ENCODE measurements around the gene TMEM272. TPM values are rescaled to one million over a fixed set of nuclear protein-coding genes. Genes with fewer than 3 reads are reported as not detected.

Gene TMEM272
- polyA plus RNA-seq, 1 donor = 0.29 TPM

DNA sequence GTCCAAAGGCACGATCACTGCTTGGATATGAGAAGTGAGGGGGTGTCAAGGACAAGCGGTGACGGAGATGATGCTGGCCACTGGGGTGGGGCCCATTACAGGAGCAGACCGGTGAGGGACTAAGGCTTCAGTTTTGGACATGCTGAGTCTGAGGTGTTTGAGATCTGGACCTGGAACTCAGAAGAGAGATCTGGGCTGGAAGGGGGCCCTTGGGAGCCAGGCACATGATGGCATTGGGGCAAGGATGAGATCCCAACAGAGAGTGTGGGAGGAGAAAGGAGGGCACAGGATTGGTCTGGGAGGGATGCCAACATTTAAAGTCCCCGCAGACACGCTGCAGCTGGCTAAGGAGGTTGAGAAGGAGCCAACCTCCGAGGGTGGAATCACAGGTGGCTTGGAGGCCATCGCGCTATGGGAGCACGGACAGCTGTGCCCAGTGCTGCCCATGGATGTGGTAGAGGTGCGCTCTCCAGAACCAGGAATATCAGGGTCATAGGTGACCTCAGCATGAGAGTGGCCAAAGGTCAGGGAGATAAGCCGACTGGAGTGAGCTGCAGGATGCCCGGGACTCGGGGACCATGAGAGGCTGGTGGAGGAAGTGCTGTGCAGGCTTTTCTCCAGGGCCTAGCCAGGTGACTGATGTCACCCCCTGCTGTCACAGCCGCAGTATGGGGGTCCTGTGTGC is 62.8 kb downstream of the TMEM272 start:
- DNase-seq (ENCODE audit: low read depth) = no peak

DNA sequence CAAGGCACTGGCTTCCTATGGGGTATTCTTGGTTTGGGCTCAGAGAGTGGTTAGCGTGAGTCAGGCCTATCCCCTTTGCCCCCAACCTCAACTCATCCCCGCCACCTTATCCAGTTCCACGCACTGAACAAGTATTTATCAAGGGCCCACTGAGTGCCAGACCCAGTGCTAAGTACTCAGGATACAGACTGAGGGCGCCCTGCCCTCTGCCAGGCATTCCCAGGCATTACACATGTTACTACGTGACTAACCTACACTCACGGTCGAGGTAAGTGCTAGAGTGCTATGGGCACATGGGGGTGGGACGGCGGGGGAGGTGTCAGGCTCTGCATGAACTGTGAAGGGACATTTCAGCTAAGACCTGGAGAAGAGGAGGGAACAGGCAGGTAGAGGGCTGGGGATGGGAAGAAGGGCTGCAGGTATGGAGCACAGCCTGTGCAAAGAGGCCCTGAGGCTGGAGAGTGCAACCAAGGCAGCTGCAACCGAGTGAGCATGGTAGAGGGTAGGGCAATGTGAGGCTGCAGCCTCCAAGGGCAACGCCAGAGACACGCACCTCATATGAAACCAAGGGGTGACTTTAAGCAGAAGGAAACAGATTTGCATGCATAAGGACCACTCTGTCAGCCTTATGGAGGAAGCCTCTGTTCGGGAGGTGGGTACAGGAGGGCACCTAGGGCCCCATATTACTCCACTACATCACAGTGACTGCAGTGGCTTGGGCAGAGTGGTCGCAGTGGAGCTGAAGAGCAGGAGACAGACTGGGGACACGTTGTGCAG is 63.5 kb downstream of the TMEM272 start:
- no peak for DNase-seq (ENCODE audit: low read depth)

DNA sequence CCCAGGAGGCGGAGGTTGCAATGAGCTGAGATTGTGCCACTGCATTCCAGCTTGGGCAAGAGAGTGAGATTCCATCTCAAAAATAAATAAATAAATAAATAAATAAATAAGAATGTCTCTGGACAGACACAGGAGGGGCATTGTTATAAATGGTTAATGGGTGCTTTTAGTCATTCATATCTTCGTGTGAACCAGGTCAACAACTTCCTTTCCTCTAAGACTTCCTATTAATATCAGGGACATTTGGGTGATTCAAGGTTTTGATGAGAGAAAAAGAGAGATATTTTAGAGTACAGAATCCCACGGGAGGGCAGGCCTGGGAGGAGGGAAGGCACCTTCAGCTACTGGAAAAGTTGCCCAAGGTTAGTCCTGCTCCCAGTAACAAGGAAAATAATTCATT is 64.9 kb downstream of the TMEM272 start:
- no peak for DNase-seq (ENCODE audit: low read depth)

DNA sequence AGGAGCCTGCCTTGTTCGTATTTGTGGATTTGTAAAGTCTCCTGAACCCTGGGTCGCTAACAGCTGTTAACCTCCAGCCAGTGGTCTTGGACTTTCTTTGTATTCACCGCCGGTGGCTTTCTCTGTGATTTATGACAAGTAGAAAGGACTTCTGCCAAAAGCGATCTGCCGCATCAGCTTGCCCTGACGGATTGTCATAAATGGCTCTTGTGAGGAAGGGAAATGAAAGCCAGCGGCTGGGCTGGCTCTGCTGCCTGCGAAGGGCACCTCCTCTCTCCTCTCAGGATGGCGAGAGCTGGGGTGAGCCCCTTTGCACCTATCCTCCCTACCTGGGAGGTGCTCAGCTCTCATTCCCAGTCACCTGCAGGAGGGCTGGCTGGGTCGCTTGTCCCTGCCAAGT is 66.6 kb downstream of the TMEM272 start:
- DNase-seq (ENCODE audit: low read depth) = no peak

DNA sequence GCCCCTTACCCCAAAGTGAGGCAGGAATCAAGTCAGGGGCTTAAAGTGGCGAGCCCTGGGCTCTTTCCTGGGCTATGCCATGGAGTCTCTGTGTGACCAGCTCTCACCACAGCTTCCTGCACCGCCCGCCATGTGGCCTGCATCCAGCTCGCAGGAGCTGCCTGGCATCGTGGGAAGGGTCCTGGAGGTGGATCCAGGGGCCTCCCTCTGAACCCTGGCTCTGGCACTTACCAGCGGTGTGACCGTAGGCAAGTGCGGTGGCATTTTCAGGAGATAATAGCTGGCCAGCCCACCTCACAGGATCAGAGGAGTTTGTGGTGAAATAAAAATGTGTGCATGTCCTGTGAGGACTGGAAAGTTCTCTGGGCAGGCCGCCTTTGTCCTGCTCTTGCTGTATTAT is 67.1 kb downstream of the TMEM272 start:
- no peak for DNase-seq (ENCODE audit: low read depth)

DNA sequence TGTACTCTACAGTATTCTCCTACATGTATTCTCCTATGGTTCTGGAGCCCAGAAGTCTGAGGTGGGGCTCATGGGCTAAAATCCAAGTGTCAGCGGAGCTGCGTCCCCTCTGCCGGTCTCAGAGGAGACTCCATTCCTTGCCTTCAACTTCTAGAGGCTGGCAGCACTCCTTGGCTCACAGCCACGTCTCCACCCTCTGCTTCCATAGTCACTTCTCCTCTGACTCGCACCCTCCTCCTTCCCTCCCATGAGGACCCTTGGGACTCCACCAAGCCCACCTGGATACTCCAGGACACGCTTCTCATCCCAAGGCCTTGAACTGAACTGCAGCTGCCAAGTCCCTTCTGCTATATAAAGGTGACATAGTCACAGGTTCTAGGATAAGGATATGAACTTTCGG is 68.8 kb downstream of the TMEM272 start:
- DNase-seq (ENCODE audit: low read depth) = no peak

DNA sequence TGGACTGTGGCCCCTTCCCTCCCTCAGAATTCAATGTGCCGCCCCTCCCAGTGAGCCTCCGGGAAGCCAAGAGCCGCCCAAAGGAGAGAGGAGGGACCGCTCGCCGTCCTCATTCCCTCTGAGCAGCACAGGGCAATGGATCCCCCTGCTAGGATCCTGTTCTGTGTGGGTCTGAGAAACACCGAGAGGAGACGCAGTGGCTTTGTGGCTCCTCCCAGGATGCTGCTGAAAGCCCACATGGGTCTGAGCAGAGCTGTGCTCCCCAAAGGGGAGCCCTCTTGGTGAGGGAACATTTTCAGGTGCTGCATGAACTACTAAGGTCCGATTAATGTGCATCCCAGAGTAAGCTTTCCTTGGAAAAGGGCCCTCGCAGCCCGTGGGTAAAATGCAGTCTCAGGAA is 71.5 kb downstream of the TMEM272 start:
- no peak for DNase-seq (ENCODE audit: low read depth)

DNA sequence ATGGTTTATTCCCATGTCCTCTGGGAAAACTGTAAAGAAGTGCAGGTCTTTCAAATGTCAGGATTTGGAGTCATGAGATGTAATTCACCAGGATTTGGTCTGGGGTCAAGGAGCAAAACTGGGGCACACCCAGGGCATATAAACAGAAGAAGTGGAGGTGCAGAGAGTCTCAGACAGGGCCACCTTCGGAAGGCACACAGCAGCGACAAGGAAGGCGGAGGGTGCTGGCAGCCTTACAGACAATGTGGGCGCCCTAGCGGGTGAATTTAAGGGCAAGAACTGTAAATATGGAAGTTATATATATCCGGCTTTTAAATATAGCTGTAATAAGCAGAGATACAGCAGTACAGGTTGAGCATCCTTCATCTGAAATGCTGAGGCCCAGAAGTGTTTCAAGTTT is 72.2 kb downstream of the TMEM272 start:
- DNase-seq (ENCODE audit: low read depth) = no peak

DNA sequence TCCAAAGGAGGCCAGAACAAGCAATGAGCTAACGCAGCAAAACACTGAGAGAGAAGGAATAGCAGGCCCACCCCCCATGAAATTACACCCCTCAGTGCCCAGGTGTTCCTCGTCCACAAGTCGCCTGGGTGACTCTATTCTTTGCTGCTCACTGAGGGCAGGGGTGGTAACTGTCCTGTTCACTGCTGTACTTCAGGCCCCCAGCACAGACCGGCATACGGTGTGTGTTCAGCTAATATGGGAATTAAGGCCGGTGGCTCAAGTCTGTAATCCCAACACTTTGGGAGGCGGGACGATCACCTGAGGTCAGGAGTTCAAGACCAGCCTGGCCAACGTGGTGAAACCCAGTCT is 72.9 kb downstream of the TMEM272 start:
- no peak for DNase-seq (ENCODE audit: low read depth)

DNA sequence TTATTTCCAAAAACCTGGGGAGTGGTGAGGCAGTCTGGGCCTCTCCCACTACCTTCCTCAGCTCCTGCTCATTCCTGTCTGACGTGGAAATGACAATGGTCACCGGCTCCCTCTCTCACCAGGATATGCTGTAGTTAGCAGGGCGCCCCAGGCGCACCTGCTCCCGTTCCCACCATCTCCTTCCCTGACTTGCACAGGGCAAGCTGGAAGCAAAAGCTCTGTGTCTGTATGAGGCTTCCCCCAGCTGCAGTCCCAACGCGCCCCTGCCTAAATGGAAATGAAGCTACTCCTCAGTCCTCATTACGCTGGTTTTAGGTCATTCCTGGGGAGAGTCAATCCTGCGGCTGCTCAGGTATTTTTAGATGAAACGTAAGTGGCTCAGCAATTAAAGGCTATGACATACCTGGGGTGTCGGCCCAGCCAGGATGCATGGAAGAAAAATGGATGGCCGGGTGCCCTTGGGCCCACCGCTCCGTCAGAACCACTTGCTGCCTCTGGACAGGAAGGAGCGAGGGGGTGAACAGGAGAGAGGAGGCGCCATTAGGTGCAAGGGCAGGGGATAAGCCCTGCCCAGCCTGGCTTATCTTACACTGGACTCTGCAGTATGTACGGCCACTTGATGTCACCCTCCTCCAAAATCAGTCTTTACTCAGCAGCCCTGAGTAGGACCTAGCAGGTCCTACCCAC is 73.4 kb downstream of the TMEM272 start:
- no peak for DNase-seq (ENCODE audit: low read depth)

DNA sequence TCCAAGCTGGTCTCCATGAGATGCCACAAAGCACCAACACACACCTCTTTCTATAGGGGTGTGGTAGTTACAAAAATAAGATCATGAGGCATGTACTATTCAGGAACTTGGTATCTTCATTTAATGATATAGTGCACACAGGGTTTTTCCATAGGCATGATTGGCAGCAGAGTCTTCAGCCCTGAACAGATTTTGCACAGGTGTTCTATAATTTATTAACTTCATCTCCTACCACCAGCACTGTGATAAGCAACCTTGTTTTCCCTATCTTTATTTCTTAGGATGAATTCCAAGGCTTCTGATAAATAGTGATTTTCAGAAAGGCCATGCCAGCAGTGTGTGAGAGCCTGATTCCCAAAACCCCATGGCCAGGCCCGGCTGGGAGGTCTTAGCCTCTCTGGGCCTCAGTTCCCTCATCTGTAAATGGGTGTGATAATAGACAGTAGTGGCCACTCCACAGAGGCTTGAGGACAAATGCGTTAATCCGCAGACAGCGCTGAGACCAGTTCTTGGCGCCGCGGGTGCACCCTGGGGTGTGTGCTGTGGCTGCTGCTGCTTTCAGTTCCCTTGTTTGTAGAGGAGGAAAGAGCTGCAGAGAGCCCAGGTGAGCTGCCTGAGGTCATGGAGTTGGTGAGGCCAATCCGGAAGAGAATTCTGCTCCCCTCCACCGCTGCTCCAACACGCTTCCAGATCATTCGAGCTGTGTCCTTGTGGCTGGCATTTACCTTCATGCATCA is 74.1 kb downstream of the TMEM272 start:
- no peak for DNase-seq (ENCODE audit: low read depth)

DNA sequence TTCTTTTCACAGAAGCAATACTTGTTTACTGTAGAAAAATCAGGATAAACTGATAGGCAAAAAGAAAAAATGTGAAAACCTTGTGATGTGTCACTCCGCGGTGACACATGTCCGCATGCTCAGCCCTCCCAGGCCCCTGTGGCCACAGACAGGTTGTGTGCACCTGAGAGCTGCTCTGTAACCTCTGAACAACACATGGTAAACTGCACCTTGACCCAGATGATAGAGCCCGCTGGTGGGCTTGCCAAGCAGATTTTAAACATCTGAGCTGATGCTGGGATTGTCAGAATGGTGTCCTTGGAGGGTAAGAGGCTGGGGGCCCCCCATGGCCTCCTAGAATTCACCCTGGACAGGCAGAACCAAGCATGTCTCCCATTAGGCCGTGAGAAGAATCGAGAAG is 74.8 kb downstream of the TMEM272 start:
- no peak for DNase-seq (ENCODE audit: low read depth)

DNA sequence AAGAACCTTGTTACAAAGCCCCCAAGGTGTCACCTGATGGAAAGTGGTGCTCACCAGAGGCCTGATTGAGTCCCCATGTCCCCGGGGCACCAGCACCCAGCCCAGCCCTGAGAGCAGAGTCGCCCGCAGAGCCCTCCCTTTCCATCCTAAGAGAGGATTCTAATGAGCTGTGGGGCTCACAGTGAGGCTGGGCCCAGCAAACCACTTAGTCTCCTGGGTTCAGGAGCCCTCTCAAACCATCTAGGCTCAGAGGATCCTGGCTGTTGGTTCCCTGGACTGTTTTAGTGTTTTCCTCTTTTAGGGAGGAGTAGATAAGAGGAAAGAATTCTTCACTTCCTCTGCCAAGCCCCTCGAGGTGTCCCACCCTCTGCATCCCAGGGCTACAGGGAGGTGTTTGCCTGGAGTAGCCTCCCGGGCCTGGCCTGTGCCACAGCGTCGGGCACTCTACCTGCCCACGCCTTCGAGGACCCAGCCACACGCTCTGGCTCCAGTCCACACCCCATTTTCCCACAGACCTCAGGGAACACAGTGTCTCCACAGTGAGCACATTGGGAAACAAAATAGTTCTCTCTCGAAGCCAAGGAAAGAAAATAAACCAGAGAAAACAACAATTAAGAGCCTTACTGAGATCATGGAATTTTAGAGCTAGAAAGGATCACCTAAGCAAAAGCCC is 75.4 kb downstream of the TMEM272 start:
- DNase-seq (ENCODE audit: low read depth) = no peak

DNA sequence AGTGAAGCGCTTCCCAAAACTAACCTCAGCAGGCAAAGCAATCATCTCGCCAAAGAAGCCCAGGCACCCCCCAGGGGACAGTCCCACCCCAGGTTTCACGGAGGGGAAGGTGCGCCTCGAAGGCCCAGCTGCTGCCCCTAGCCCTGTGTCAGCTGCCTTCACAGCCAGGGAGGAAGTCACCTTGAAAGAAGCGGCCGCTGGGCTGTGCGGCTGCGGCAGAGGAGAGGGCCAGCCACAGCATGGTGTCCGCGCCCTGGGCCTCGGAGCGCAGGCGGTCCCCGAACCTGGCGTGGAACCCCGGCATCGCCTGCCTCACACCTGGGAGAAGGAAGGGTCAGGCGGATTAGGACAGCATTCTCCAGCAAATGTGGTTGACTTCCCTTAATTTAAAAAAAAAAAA is 76.0 kb downstream of the TMEM272 start:
- DNase-seq (ENCODE audit: low read depth) = no peak

DNA sequence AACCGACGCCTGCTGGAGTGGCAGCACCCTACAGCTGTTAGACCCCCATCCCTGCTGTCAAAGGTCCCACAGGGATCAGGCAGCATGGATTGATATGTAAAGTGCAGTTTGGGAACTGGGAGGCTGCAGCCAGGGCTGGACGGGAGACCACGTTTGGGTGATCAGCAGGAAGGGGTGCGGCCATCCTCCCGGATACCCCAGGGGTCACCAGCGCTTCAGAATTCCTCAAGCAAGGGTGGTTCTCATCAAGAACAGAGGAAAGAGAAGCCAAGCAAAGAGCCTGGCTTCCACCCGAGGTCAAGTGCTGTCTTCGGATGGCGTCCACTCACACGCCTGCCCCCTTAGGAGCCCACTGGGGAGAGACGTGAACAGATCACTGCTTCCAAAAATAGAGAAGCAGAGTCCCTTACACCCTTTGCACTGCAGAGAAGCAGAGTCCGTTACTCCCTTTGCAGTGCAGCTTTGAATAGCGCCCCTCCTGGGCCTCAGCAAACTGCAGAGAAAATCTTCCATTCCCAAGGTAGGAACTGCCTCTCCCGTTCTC is 76.5 kb downstream of the TMEM272 start:
- DNase-seq (ENCODE audit: low read depth) = no peak

DNA sequence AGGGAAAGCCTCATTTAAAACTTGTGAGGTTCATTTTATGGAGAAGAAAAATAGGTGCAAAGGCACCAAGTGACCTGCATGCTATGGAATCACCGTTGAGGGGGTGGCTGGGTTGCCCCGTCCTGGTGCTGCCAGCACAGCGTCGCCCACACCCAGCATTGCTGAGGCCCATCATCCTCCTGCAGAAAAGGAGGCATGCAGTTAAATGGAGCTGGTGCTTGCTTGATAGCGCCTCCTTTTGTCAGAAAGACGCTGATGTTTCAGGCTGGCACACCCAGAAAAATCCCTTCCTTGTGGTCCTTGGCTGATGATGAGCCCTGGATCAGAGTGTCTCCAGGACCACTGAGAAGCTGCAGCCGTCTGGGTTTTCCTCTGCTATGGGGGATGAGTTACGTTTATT is 77.9 kb downstream of the TMEM272 start:
- DNase-seq (ENCODE audit: low read depth) = no peak

DNA sequence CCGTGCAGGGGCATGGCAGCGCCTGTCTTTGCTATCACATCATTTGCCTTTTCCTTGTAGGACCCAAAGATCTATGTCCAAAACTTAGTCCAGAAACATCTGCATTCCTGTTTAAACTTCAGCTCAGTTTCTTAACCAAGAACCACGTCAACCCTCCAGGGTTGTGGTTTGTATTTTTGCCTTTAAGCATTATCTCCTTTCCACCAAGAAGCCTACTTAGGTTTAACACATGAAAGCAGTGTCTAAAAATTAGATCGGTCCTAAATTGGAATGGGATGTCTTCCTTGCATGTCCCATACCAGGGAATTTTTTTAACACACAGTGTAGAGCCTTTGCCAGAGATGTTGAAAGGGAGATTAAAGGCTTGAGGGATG is 79.8 kb downstream of the TMEM272 start:
- no peak for DNase-seq (ENCODE audit: low read depth)

DNA sequence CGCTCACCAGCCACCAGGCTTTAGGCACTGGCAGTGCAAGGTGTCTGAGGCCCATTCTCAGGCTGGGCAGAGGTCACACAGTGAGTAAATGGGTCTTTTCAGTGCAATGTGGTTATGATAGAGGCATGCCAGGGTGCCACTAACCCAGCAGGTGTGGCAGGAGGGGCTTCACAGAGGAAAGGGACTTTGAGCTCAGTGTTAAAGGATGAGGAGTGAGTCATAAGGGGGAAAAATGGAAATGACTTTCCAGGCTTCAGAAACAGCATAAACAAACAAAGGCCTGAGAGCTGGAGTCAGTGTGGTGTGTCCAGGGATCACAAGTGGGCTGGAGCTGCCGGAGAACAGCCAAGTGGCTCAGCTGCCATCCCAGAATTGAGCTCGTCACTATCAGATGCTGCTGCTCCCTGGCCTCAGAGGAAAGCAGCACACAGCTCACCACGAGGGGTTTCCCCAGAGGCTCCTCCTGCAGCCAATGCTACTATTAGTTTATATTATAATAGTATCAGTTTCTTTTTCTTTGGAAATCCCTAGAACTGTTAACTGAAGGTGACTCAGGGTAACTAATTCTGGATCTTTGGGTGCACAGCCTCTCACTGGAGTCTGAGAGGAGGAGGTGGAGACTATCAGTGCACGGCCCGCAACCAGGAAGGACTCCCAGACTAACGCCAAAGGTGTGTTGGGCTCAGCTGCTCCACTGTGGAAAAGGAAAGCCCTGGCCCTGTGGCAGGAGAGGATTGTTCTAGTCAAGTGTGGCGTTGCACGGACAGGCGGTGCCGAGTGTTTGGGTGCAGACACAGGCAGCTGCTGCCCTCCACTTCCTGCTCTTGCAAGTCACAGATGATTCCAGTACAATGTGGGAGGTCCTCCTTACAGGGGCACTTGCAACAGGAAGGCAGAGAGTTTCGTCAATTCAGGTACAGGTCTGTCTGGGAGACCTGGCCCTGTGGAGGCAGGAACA is 80.5 kb downstream of the TMEM272 start:
- DNase-seq (ENCODE audit: low read depth) = no peak

DNA sequence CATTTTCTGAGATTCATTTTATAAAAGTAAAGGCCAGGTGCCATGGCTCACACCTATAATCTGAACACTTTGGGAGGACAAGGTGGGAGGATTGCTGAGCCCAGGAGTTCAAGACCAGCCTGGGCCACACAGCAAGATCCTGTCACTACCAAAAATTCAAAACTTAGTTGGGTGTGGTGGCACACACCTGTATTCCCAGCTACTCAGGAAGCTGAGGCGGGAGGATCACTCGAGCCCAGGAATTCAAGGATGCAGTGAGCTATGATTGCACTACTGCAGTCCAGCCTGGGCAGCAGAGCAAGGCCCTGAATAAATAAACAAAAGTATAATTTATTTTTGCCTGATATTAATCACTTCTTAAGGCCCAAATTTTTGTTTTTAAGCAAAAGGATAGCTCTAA is 81.5 kb downstream of the TMEM272 start:
- DNase-seq (ENCODE audit: low read depth) = no peak

Measured in forelimb muscle (tissue), 1 donor.